ENCODE results near the gene PRUNE2. TPM values are rescaled to one million over a fixed set of nuclear protein-coding genes. Genes with fewer than 3 reads are reported as not detected.

PRUNE2 gene
- total and polyA plus RNA-seq, 7 experiments from 2014 or later: 0.78 to 1.6 TPM; not detected in 5

DNA sequence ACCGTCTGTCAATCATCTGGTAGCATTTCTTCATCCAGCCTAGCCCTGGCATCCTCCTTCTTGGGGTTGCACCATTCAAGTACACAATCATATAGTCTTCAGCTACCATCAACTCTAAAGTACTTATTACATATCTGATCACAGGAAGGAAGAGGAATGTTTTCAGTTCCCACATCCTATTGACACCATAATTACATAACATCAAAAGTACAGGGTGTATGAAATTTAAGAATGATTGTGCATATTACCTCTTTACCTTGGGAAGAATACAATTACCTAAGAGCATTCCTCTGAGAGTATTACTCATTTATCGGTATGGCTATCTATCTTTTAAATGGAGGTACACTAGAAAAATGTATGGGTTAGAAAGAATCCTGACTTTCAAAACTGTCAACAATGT is 268.5 kb downstream of the PRUNE2 start:
- ATAC-seq: no peak
- H3K36me3 ChIP-seq (ENCODE audit: control insufficient read depth in 2 of 3, insufficient read depth in 3 of 3, low read length in 3 of 3): no peaks in the 10 kb centered on the region
- peaks cover 5 to 10% of the 10 kb centered on the region in 2 donors for H3K4me1 ChIP-seq (ENCODE audit: control insufficient read depth in 2 of 2, insufficient read depth in 2 of 2, low read length in 2 of 2)
- intact Hi-C loops (cut with micrococcal nuclease): no loop called here
- no peaks in the 10 kb centered on the region for H3K27me3 ChIP-seq (ENCODE audit: control insufficient read depth in 2 of 2, insufficient read depth in 2 of 2, low read length in 2 of 2)
- Mint-ChIP-seq H3K27me3 (peaks cover 0 to 1% (median 0%) of the 10 kb centered on the region in 5 donors), H3K9me3 (peaks cover 0 to 3% (median 0%) of the 10 kb centered on the region in 11 donors), H3K27ac (no peak overlapping the region), H3K4me1 (peaks cover 7 to 13% (median 11%) of the 10 kb centered on the region in 7 donors), H3K36me3 (peaks cover 0 to 2% (median 0%) of the 10 kb centered on the region in 5 donors), H3K4me3 (peak overlapping the region in 5 of 10 donors; percentile 2 to 62 (median 6))
- ChIA-PET CTCF (no interaction called here), POLR2A (no interaction called here)
- H3K4me3 ChIP-seq (ENCODE audit: low read length): no peak overlapping the region
- no peaks in the 10 kb centered on the region for H3K9me3 ChIP-seq (ENCODE audit: control insufficient read depth in 2 of 3, low read length in 3 of 3)
- no peak for DNase-seq
- H3K27ac ChIP-seq (ENCODE audit: low read depth, low read length): no peak overlapping the region

DNA sequence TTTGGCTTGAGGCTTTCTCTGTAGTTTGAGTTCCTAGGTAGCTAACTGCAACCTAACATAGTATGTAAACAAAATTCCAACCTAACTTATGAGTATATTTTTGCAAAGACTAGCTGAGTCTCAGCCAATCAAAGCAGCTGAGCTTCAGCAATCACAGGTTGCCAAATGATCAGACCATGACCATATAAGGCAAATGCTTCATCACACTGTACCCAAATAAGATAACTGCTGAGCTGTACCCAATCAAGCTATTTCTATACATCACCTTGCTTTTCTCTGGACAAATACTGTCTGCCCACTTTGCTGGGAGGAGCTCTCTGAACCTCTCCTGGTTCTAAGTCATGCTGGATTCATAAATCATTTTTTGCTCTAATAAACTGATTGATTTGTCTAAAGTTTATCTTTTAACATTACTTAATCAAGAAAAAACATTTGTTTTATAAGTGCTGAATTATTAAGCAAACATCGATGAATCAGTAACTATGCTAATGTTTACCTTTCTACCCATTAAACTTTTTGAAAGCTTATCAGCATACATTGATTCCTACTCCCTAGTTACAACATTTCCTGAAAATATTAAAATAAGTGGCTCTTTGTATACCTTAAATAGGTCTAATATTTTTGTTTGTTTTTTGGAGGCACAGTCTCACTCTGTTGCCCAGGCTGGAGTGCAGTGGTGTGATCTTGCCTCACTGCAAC is 271.4 kb downstream of the PRUNE2 start:
- no peak for DNase-seq
- Histone ChIP-seq H3K9me3 (ENCODE audit: control insufficient read depth in 2 of 3, low read length in 3 of 3) (no peaks in the 10 kb centered on the region), H3K4me1 (ENCODE audit: control insufficient read depth in 2 of 2, insufficient read depth in 2 of 2, low read length in 2 of 2) (peaks cover 5 to 10% of the 10 kb centered on the region in 2 donors), H3K27me3 (ENCODE audit: control insufficient read depth in 2 of 2, insufficient read depth in 2 of 2, low read length in 2 of 2) (no peaks in the 10 kb centered on the region), H3K4me3 (ENCODE audit: low read length) (no peak overlapping the region), H3K36me3 (ENCODE audit: control insufficient read depth in 2 of 3, insufficient read depth in 3 of 3, low read length in 3 of 3) (no peaks in the 10 kb centered on the region), H3K27ac (ENCODE audit: low read depth, low read length) (no peak overlapping the region)
- H3K27me3 Mint-ChIP-seq: peaks cover 0 to 7% (median 2%) of the 10 kb centered on the region in 5 donors
- POLR2A ChIA-PET: interaction anchor here (0.5 kb wide), 1 partner anchor 40 kb away, joined by 3 read pairs; no protein-coding TSS in a partner anchor
- H3K27ac Mint-ChIP-seq: no peak overlapping the region
- peaks cover 7 to 20% (median 13%) of the 10 kb centered on the region in 7 donors for H3K4me1 Mint-ChIP-seq
- peaks cover 0 to 2% (median 0%) of the 10 kb centered on the region in 5 donors for H3K36me3 Mint-ChIP-seq
- no peak for ATAC-seq
- CTCF ChIA-PET: no interaction called here
- no peak overlapping the region for H3K4me3 Mint-ChIP-seq
- intact Hi-C loops (cut with micrococcal nuclease): no loop called here
- peaks cover 0 to 3% (median 0%) of the 10 kb centered on the region in 11 donors for H3K9me3 Mint-ChIP-seq

DNA sequence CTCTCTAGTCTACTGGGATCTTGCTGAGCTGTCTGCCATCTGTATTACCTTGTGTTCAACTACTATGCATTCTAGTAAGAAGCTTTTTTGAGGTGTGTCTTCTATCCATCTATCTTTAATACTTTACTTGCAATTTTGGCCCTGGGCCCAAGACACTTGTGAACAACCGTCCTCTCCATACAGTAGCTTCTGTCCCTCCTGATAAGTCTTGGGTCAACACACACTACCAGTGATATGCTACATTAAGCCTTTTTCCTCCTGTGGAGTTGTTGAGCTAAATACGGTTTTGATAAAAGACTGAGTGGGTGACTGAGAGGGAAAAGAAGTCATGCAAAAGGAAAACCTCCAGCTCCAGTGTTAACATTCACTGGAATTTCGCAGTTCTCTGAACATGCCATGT is 275.0 kb downstream of the PRUNE2 start:
- POLR2A ChIA-PET: interaction anchor here (0.7 kb wide), 1 partner anchor 11 kb away, joined by 3 read pairs; no protein-coding TSS in a partner anchor
- no peak overlapping the region for H3K4me3 Mint-ChIP-seq
- H3K27ac Mint-ChIP-seq: no peak overlapping the region
- no peak for ATAC-seq
- H3K27ac ChIP-seq (ENCODE audit: low read depth, low read length): no peak overlapping the region
- CTCF ChIA-PET: no interaction called here
- H3K36me3 Mint-ChIP-seq: no peaks in the 10 kb centered on the region
- H3K4me3 ChIP-seq (ENCODE audit: low read length): no peak overlapping the region
- intact Hi-C loops (cut with micrococcal nuclease): no loop called here
- DNase-seq: no peak
- H3K27me3 Mint-ChIP-seq: peaks cover 0 to 16% (median 13%) of the 10 kb centered on the region in 5 donors
- no peaks in the 10 kb centered on the region for H3K9me3 ChIP-seq (ENCODE audit: control insufficient read depth in 2 of 3, low read length in 3 of 3)
- peaks cover 0 to 13% (median 0%) of the 10 kb centered on the region in 7 donors for H3K4me1 Mint-ChIP-seq
- H3K27me3 ChIP-seq (ENCODE audit: control insufficient read depth in 2 of 2, insufficient read depth in 2 of 2, low read length in 2 of 2): no peaks in the 10 kb centered on the region
- peaks cover 0 to 2% (median 0%) of the 10 kb centered on the region in 11 donors for H3K9me3 Mint-ChIP-seq
- H3K4me1 ChIP-seq (ENCODE audit: control insufficient read depth in 2 of 2, insufficient read depth in 2 of 2, low read length in 2 of 2): no peaks in the 10 kb centered on the region
- H3K36me3 ChIP-seq (ENCODE audit: control insufficient read depth in 2 of 3, insufficient read depth in 3 of 3, low read length in 3 of 3): no peaks in the 10 kb centered on the region

DNA sequence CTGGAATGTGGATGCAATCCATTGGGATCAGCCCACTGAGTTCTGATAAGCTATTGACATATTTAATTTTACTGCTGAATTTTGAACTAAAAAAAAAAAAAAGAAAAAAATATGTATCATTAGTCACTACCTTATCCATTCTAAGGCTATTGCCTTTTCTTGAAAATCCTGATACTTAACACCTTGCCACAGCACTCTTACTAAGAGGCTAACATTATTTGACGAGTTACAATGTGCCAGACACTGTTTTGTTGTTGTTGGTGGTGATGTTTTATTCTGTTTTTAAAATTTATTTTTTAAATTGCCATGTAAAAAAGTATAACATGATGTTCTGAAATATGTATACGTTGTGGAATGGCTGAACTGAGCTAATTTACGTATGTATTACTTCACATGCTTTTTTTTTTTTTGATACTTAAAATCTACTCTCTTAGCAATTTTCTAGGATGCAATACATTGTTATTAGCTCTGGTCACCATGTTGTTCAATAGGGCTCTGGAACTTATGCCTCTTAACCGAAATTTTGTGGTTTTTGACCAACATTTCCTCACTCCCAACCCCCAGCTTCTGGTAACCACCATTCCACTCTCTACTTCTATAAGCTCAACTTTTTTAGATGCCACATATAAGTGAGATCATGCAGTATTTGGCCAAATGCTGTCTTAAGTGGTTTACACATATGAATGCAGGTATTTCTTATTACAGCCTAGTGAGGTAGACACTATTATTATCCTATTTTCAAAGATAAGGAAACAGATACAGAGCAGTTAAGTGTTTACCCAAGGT is 276.5 kb downstream of the PRUNE2 start:
- H3K4me1 Mint-ChIP-seq: peaks cover 0 to 13% (median 0%) of the 10 kb centered on the region in 7 donors
- Histone ChIP-seq H3K27me3 (ENCODE audit: control insufficient read depth in 2 of 2, insufficient read depth in 2 of 2, low read length in 2 of 2) (no peaks in the 10 kb centered on the region), H3K9me3 (ENCODE audit: control insufficient read depth in 2 of 3, low read length in 3 of 3) (no peaks in the 10 kb centered on the region), H3K4me1 (ENCODE audit: control insufficient read depth in 2 of 2, insufficient read depth in 2 of 2, low read length in 2 of 2) (no peaks in the 10 kb centered on the region), H3K27ac (ENCODE audit: low read depth, low read length) (no peak overlapping the region), H3K4me3 (ENCODE audit: low read length) (no peak overlapping the region), H3K36me3 (ENCODE audit: control insufficient read depth in 2 of 3, insufficient read depth in 3 of 3, low read length in 3 of 3) (no peaks in the 10 kb centered on the region)
- DNase-seq (no peak), ATAC-seq (no peak)
- POLR2A ChIA-PET: no interaction called here
- H3K4me3 Mint-ChIP-seq: no peak overlapping the region
- no peak overlapping the region for H3K27ac Mint-ChIP-seq
- H3K9me3 Mint-ChIP-seq: peaks cover 0 to 2% (median 0%) of the 10 kb centered on the region in 11 donors
- peaks cover 0 to 19% (median 16%) of the 10 kb centered on the region in 5 donors for H3K27me3 Mint-ChIP-seq
- no peaks in the 10 kb centered on the region for H3K36me3 Mint-ChIP-seq
- CTCF ChIA-PET: no interaction called here
- intact Hi-C loops (cut with micrococcal nuclease): no loop called here

DNA sequence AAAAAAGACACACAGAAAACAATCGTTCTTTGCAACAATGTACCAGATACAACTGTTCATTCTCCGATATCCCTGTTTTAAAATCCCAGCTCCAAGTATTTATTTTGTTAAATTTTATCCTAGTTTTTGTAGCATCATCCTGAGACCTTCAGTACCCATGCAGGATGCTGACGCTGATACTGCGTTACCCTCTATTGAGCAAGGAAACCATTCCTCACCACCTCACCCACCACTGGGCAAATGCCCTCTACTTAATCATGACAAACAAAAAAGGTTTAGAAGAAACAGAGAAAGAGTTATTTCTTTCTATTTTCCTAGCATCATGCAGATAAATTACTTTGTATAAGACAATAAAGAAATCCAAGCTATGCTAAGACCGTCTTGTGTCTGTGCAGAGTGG is 277.8 kb downstream of the PRUNE2 start:
- Mint-ChIP-seq H3K36me3 (no peaks in the 10 kb centered on the region), H3K4me3 (no peak overlapping the region), H3K4me1 (peaks cover 0 to 13% (median 0%) of the 10 kb centered on the region in 7 donors), H3K27me3 (peaks cover 0 to 27% (median 16%) of the 10 kb centered on the region in 5 donors), H3K9me3 (peaks cover 0 to 2% (median 0%) of the 10 kb centered on the region in 11 donors), H3K27ac (no peak overlapping the region)
- H3K36me3 ChIP-seq (ENCODE audit: control insufficient read depth in 2 of 3, insufficient read depth in 3 of 3, low read length in 3 of 3): no peaks in the 10 kb centered on the region
- no peak for DNase-seq
- H3K27me3 ChIP-seq (ENCODE audit: control insufficient read depth in 2 of 2, insufficient read depth in 2 of 2, low read length in 2 of 2): no peaks in the 10 kb centered on the region
- H3K27ac ChIP-seq (ENCODE audit: low read depth, low read length): no peak overlapping the region
- no peak overlapping the region for H3K4me3 ChIP-seq (ENCODE audit: low read length)
- ATAC-seq: no peak
- ChIA-PET CTCF (interaction anchor here (0.7 kb wide), 1 partner anchor 107 kb away, joined by 4 read pairs; no protein-coding TSS in a partner anchor), POLR2A (no interaction called here)
- intact Hi-C loops (cut with micrococcal nuclease): no loop called here
- H3K9me3 ChIP-seq (ENCODE audit: control insufficient read depth in 2 of 3, low read length in 3 of 3): no peaks in the 10 kb centered on the region
- no peaks in the 10 kb centered on the region for H3K4me1 ChIP-seq (ENCODE audit: control insufficient read depth in 2 of 2, insufficient read depth in 2 of 2, low read length in 2 of 2)

DNA sequence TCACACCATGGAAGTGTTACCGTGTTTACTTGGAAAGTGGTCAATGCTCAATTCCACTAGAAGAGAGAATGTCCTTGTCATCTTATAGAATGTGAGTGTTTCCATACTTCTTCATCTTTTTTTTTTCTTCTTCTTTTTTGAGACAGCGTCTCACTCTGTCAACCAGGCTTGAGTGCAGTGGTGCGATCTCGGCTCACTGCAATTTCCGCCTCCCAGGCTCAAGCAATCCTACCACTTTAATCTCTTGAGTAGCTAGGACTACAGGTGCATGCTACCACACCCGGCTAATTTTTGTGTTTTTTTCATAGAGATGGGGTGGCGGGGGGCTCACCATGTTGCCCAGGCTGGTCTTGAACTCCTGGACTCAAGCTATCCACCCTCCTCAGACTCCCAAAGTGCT is 278.9 kb downstream of the PRUNE2 start:
- H3K36me3 Mint-ChIP-seq: no peaks in the 10 kb centered on the region
- peaks cover 0 to 27% (median 19%) of the 10 kb centered on the region in 5 donors for H3K27me3 Mint-ChIP-seq
- Histone ChIP-seq H3K36me3 (ENCODE audit: control insufficient read depth in 2 of 3, insufficient read depth in 3 of 3, low read length in 3 of 3) (no peaks in the 10 kb centered on the region), H3K9me3 (ENCODE audit: control insufficient read depth in 2 of 3, low read length in 3 of 3) (no peaks in the 10 kb centered on the region), H3K27me3 (ENCODE audit: control insufficient read depth in 2 of 2, insufficient read depth in 2 of 2, low read length in 2 of 2) (no peaks in the 10 kb centered on the region), H3K4me1 (ENCODE audit: control insufficient read depth in 2 of 2, insufficient read depth in 2 of 2, low read length in 2 of 2) (no peaks in the 10 kb centered on the region), H3K27ac (ENCODE audit: low read depth, low read length) (no peak overlapping the region), H3K4me3 (ENCODE audit: low read length) (no peak overlapping the region)
- H3K9me3 Mint-ChIP-seq: peaks cover 0 to 2% (median 0%) of the 10 kb centered on the region in 11 donors
- H3K4me3 Mint-ChIP-seq: no peak overlapping the region
- intact Hi-C loops (cut with micrococcal nuclease): no loop called here
- ChIA-PET CTCF (no interaction called here), POLR2A (no interaction called here)
- ATAC-seq (no peak), DNase-seq (no peak)
- peaks cover 0 to 13% (median 0%) of the 10 kb centered on the region in 7 donors for H3K4me1 Mint-ChIP-seq
- no peak overlapping the region for H3K27ac Mint-ChIP-seq

Data from naive thymus-derived CD4-positive, alpha-beta T cell (primary cell).